Stimulated activated CD4-positive, alpha-beta T cell treated with anti-CD3 and anti-CD28 coated beads, TNF-alpha, amount 100 ng/mL, for 24 hours (primary cell): ENCODE measurements around the gene ZNF358.
A peak's percentile ranks its signal among the peaks of the same experiment; 100 is the strongest.

Source experiments
- DNase-seq, 3 experiments: peaks; one replicate each; pipeline ENCODE4 v3.0.0-alpha.2; 2020; ENCODE audit warnings: low read depth in 3 of 3

The ZNF358 gene

DNA sequence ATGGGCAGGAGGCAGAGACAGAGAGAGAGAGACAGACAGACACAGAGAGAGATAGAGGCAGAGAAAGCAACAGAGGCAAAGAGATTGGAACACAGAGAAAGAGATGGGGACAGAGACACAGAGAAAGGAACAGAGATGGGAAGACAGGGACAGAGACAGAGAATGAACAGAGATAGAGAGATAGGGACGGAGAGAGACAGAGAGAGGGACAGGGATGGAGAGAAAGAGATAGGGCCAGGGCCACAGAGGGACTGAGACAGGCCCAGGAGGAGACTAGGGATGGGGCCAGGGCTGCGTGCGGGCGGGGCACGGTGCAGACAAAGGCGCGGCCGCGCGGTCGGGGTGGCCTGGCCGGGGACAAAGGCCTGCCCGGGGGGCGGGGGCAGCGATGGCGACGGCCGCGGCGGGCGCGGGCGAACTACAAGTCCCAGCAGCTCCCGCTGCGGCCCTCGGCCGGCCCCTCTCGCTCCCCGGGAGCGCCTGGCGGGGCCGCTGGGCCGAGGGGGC, at the start of gene ZNF358:
ZNF358 (plus strand) TSS at position 459 of the 507 bp plus-strand sequence. CDS start 3,140 bp downstream, outside the sequence.
- DNase-seq, result peak in 1 of 3 experiments; percentile 39

DNA sequence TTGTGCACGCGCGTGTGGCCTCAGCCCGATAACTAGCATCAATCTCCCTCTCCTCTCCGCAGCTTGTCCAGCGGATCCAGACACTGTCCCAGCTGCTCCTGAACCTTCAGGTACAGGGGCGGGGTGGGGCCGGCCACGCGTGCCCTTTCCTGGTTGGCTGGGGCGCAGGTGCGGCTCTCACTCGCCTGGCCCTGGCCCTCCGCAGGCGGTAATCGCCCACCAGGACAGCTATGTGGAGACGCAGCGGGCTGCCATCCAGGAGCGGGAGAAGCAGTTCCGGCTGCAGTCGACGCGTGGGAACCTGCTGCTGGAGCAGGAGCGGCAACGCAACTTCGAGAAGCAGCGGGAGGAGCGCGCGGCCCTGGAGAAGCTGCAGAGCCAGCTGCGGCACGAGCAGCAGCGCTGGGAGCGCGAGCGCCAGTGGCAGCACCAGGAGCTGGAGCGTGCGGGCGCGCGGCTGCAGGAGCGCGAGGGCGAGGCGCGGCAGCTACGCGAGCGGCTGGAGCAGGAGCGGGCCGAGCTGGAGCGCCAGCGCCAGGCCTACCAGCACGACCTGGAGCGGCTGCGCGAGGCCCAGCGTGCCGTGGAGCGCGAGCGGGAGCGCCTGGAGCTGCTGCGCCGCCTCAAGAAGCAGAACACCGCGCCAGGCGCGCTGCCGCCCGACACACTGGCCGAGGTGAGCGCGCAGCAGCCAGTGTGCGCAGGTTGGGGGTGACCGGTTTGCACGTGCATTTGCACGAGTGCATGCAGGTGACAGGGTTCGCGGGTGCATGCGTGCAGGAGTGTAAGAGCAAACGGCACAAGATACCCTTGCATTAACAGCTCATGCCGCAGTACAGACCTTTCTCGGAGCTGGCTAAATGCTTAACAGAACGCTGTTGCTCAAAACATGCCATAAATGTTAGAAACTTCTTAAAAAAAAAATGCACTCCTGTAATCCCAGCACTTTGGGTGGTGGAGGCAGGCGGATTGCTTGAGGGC, 48.6 kb upstream of the ZNF358 start:
- no peak for DNase-seq

DNA sequence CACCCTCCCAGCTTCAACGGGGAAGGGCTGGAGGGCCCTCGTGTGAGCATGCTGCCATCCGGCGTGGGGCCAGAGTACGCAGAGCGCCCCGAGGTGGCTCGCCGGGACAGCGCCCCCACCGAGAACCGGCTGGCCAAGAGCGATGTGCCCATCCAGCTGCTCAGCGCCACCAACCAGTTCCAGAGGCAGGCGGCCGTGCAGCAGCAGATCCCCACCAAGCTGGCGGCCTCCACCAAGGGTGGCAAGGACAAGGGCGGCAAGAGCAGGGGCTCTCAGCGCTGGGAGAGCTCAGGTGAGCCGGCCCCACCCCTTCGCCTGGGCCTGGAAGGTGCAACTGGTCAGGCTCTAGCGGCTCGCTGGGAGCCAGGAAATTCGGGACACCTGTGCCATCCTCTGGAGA, 47.1 kb upstream of the ZNF358 start:
- DNase-seq, result no peak

DNA sequence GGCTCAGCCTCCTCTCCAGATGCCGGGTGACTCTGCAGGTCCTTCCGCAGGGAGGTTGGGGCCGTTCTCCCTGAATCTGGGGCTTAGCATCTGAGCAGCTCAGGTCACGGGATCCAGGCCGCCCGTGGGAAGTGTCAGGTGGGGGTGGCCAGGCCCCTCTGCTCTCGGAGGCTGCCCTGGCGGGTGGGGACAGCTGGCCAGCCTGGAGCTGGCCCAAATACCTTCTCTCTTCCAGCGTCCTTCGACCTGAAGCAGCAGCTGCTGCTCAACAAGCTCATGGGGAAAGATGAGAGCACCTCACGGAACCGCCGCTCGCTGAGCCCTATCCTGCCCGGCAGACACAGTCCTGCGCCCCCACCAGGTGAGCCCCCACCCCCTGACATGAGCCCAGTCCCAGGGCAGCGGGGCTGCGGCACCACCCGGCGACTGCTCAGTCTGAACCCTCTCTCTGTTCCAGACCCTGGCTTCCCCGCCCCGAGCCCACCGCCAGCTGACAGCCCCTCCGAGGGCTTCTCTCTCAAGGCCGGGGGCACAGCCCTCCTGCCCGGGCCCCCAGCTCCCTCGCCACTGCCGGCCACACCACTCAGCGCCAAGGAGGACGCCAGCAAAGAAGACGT, 46.1 kb upstream of the ZNF358 start:
- DNase-seq, result no peak

DNA sequence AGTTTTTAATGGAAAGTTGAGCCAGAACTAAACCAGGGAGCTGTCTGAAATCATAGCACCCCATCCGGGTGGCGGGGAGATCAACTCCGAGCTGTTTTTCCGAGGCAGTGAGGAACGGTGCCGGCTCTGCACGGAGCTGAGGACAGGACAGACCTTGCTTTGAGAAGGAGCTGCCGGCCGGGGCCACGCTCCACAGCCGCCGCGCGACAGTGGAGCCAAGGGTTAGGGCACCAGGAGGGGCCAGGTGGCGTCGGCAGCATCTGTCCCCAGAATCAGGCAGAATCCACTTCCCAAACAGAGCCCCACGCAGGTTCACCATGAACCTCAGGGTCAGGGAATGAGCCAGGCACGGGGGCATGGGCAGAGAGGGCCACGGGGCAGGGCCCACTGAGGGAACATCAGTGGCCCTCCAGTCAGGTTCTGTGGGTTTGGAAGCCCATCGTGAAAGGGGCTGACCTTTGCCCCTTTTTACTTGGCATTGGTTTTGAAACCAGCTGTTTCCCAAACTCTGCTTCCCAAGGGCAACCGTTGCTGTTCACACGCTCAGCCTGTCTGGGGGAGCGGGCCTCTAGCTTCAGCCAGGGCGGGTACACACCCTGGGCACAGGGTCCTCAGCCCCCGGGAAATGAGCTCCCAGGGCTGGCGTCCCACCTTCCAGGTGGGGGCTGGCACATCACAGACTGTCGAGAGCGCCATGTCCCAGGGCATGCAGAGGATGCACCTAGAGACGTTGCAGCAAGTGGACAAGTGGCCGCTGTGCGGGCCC, 45.2 kb upstream of the ZNF358 start:
- no peak for DNase-seq

DNA sequence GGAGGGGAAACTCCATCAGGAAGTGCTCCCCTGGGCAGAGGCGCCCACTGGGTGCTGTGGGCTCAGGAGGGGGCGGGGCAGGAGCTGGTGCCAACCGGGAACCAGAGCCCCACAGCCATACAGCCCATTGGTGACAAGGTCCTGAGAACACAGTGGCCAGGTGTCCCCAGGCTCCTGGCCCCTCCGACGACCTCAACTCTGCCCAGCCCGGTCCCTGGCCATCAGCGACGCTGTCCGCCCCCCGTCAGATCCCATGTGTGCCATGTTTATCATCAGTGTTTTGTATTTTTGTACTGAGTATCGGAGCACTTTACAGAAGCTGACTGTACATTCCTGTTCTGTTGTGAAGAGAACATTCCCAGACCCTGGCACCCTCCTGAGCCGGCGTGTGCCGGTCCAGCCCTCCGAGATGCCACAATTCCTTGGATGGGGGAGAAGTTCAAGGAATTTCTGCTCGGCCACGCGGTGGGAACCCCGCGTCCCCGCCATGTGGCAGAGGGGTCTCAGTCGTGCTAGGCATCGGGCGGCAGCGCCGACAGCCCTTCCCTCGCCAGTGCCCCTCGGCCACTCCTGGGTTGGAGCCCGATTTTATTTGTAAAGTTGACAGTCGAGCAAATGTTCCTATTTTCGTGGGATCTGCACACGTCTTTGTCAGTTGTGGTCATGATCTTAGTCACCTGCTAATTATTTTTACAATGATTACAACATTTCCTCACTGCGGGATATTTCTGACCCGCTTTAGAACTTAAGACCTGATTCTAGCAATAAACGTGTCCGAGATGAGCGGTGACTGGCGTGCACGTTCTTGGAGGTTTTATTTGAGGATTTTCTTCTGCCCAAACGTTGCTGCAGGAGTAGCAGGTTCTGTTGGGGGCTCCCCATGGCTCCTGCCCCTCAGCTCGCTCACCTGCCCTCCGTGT, 43.9 kb upstream of the ZNF358 start:
- no peak for DNase-seq

DNA sequence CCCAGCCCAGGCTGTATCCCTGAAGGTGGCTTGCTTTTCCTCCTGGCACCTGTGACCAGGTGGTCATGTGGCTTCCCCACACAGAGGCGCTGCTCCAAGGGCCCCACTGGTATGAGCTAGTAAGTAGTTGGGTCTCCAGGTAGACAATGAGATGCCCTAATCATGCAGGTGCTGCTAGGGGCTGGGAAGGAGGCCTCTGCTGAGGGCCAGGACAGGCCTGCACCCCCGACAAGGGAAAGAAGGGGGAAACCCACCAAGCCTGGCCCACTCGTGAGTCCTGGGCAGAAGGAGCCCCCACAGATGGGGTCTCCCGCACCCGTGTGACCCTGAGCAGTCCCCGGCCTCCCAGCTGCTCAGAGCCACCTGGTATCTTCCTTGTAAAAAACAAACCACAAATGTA, 40.2 kb upstream of the ZNF358 start:
- DNase-seq, result no peak

DNA sequence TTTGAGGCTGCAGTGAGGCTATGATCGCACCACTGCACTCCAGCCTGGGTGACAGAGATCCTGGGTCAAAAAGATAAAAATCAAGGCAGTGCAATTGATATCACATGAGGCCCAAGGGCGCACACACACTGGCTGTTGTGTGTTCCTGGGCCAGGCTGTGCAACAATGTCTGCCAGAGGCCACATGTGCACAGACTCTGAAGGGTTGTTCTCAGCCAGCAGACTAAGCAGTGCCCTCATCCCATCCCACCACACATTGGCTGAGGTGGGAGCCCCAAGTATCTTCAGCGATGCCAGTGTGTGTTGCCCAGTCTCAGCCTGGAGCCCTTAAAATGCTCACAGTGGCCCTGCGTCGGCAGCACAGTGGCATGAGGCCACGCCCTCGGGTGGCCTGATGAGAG, 39.7 kb upstream of the ZNF358 start:
- DNase-seq, result no peak

DNA sequence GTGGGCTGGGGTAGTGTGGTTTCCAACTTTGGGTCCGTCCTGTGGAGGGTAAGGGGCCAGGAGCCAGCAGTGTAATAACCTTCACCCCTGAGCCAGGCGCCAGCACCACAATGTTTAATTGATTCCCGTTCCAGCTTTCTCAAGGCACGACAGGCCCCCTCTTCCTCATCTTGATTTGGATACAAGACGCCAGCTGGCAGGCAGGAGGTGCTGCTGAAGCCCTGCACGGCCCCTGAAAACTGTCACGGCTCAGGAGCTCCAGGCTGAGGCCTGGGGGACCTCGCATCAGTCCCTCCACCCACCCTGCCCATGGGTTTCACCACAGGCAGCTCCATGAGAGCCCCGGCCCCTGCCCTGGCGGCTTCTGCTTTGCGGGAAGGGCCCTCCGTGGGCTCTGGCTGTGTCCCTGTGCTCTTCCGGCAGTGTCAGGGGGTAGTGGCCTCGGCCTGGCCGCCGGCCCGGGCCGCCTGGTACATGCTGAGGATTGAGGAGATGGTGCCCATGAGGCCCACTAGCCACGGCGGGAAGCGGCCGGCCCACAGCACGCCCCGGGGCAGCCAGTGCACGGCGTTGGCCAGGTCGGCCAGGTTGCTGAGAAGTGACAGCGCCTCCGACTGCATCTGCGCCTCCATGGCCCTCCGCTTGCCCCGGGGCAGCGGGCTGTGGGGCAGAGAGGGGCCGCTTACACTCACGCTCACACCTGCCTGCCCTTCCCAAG, 39.0 kb upstream of the ZNF358 start:
- DNase-seq, result no peak

DNA sequence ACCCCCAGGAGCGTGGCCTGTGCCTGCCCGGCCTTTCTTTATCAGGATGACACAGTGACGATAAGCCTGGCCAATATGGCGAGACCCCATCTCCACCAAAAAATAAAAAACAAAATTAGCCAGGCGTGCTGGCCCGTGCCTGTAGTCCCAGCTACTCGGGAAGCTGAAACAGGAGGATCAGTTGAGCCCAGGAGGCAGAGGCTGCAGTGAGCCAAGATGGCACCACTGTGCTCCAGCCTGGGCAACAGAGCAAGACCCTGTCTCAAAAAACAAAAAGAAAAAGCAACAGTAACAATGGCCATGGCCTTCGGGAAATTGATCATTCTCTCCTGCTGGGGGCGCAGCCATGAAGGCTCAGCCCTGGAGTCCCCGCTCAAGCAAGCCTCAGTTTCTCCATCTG, 38.1 kb upstream of the ZNF358 start:
- no peak for DNase-seq

DNA sequence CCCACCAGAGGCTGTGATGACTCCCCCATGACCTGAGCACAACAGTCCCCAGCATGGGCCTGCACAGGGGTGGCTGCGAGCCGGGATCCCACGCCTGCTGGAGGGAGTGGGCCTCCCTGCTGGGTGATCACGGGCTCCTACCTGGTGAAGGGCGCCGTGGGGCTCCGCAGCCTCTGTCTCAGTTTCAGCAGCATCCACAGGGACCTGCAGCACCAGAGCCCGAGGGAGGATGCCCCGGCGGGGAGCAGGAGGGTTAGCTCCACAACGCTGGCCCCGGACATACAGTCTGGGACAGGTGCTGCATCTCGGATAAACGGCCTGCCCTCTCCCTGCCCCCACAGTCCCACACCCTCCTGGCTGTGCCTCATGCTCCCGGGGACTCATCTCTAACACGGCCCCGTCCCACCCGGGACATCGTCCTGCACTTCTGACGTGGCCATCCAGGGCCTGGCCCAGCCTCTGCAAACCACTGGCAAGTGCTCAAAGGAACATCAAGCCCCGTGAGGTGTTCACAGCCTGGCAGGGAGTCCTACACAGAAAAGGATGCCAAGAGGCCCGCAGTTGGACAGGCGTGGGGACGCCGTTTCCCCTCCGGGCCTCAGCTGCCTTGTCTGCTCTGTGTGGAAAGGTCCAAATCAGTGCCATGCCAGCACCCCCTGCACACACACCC, 37.6 kb upstream of the ZNF358 start:
- no peak for DNase-seq

DNA sequence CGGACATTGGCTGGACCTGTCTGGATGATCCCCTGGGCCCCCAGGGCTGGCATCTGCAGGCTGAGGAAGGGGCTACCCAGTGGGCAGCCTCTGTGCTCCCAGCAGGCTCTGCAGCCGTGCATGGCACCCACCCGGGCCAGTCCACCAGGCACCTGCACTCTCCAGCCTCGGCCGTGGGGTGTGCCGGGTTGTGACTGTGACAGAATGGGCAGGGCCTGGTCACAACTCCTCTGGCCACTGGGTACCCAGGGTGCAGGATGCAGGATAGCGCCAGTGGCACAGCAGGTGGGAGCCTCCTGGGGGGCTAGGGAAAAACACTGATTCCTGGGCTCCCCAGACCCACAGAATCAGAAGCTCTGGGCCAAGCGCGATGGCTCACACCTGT, 37.1 kb upstream of the ZNF358 start:
- DNase-seq, result no peak

DNA sequence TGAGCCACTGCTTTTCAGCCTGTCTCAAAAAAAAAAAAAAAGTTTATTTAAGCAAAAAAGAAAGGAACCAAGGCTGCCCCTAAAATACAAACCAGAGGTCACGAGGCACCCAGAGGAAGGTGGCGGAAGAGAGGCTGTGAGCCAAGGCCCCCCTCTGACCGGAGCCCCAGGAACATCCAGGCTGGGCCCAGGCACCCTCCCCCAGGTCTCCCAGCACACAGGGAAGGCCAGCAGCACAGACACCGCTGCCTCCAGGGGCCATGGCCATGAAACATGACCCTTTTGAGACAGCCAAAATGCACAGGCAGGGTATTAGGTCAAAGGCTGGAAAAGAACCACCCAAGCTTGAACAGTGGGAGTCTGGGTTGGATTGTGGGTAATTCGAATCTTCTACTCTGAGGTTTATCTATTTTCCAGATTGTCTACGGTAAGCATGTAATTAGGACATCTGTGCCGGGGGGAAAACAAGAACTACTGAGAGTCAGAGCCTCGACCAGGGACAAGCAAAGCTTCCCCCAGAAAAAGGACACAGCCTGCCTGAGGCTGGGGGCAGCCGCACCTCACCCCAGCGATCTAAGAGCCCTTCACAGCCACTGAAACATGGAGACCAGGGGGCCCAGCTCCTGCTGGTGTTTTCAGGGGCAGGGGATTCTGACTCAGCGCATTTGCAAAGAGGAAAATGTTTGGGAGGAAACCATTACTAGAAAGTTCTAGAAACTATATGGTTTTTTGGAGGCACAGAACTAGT, 35.5 kb upstream of the ZNF358 start:
- DNase-seq, result no peak

DNA sequence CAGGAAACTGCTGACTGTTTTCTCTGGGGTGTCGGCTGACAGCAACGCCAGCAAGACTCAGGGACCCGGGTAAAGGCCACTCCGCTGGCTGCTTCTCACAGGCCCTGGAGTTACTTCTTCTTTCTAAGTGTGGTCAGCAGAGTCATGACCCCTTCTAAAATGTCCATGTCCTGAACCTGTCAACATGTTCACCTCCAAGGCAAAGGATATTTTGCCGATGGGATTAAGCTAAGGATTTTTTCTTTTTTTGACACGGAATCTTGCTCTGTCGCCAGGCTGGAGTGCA, 35.0 kb upstream of the ZNF358 start:
- DNase-seq, result no peak

DNA sequence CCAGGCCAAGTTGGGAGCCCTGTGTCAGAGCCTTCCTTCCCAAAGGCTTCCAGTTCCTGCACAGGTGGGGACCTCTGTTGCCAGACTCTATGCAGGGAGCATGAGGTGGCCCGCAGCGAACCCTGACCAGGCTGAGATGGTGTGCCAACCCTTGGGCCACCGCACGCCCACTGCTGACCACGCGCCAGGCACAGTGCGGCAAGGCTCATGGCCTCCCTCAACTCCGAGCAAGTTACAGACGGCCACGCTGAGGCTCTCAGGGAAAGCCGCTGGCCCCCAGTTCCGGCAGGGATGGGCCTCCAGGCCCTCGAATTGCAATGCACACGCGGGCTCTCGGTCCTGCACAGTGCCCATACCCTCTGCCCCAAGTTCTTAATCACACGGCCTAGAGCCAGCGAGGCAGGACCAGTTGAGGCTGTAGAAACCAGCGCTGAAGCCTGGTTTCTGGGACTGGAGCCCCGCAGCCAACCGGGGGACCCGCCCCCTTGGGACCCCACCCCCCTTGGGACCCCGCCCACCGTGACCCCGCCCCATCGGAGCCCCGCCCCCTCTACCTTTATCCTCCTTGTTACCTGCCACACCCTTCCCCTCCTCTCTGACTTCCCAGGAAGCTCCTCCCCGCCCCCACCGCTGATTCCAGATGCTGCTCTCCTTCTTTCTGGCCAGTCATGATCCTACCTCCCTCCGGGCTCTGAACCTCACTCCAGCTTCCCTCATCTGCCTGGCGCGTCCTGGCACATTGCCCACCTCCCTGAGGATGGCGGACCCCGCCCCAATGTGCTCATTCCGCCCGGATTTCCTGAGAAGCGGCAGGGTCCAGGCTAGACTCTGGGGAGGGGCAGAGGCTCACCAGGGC, 33.1 kb upstream of the ZNF358 start:
- DNase-seq, result no peak

DNA sequence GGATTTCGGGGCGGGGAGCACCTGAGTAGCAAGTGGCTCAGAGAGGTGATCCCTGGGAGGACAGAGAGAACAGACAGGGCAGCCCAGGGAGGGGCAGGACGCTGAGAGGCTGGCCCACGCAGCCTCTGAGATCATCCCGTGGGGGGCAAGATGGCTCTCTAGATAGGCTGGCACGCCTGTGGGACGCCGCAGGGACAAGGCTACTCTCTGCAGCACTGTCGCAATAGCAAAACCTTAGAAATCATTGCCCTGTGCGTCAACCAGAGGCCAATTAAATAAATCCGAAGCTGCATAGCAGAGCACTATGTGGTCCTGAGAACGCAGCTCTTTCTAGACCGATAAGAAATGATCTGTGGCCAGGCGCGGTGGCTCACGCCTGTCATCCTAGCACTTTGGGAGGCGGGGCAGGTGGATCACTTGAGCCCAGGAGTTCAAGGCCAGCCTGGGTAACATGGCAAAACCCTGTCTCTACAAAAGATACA, 32.1 kb upstream of the ZNF358 start:
- DNase-seq, result no peak

DNA sequence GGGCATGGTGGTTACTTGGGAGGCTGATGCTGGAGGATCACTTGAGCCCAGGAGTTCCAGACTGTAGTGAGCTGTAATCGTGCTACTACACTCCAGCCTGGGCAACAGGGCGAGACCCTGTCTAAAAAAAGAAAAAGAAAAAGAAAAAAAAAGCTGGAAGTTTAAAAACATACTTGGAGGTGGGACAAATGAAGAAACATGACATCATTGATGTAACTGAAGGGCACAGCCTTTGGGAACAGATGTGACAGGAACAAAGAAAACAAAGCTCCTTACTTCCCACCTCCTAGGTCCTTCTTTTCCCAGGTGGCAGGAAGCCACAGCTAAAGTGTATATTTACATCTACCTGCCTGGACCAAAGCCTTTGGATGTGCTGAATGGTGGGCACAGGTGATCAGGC, 29.0 kb upstream of the ZNF358 start:
- DNase-seq, result no peak

DNA sequence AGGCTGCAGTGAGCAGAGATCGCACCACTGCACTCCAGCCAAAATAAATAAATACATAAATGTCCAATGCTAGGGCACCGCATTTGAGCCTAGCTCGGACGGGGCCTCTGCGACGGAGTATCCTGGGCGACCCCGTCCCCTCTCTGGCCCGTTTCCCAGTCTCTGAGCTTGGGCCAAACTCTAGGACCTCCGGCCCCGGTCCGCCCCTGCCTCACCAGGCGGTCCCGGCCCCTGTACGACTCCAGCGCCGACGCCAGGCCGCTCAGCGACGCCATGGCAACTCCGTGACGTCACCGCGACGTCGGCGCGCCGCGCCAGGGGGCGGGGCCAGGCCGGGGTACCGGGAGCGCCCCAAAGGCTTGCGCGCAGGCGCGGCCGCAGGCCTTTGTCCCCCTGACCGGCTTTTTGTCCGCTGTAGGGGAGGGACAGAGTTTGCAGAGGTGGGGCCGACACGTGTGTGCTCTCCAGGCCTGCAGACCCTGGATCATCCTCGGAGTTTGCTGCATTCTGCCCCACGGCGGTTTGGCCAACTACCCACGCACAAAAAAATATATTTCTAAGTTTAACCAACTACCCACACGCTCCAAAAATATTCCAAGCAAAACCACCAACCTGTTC, 27.1 kb upstream of the ZNF358 start, which contains the start of gene PEX11G:
PEX11G (minus strand) TSS at position 300 of the 618 bp plus-strand sequence; CDS start at position 275, 25 bp downstream.
- DNase-seq, result peak; percentile 85 to 90 (median 89)
